Right lobe of liver (tissue), 6 donors: ENCODE measurements around the gene MX2. TPM values are rescaled to one million over a fixed set of nuclear protein-coding genes. Genes with fewer than 3 reads are reported as not detected.

Experiments
- ATAC-seq, 4 donors: fragments of 200-7000 bp; cut with Tn5 transposase; one replicate each; pipeline ENCODE4 v1.9.1; 2020; ENCODE audit warnings: mild to moderate bottlenecking in 4 of 4, moderate library complexity in 4 of 4
- DNase-seq, 3 donors: peaks; one replicate each; pipeline ENCODE4 v3.0.0-alpha.2; 2020
- H3K27ac ChIP-seq, 3 donors: fragments of 200-600 bp; one replicate each; pipeline ENCODE4 v1.8.0; 2022
- H3K27me3 ChIP-seq, 2 donors: fragments of 200-600 bp; one replicate each; pipeline ENCODE4 v1.8.0; 2022
- H3K36me3 ChIP-seq, 4 donors: fragments of 200-600 bp; sonication (generic) in 1 of 4; one replicate each; pipeline versions ENCODE4 v1.5.1 to v1.8.0; 2017 to 2022; ENCODE audit warnings: control low read depth in 1 of 4
- H3K4me1 ChIP-seq, 4 donors: fragments of 200-600 bp; sonication (generic) in 1 of 4; one replicate each; pipeline versions ENCODE4 v1.5.1 to v1.8.0; 2017 to 2022; ENCODE audit warnings: control low read depth in 1 of 4
- H3K4me3 ChIP-seq, 3 donors: fragments of 200-600 bp; one replicate each; pipeline ENCODE4 v1.8.0; 2022
- H3K9me3 ChIP-seq, 4 donors: fragments of 200-600 bp; sonication (generic) in 1 of 4; one replicate each; pipeline versions ENCODE4 v1.5.1 to v1.8.0; 2017 to 2022; ENCODE audit warnings: control low read depth in 1 of 4
- CTCF ChIP-seq, 4 donors: fragments of 200-600 bp in 3 of 4; fragments of 450-650 bp in 1 of 4; IDR thresholded peaks; one replicate each; pipeline versions ENCODE4 v1.5.1 to v1.8.0; 2016 to 2022; ENCODE audit warnings: antibody characterized with exemption in 4 of 4, mild to moderate bottlenecking in 2 of 4
- POLR2A ChIP-seq: fragments of 450-650 bp; IDR thresholded peaks from one replicate; pipeline ENCODE4 v1.6.1; 2017; ENCODE audit warnings: antibody characterized with exemption, mild to moderate bottlenecking
- WGBS: methylation state at CpG from one replicate; pipeline ENCODE4 v1.1.6; 2018; ENCODE audit warnings: low coverage, low lambda C conversion rate; ENCODE audit not compliant: insufficient coverage; ENCODE audit errors: missing lambda C conversion rate; 5-methylcytosine and 5-hydroxymethylcytosine counted together
- intact Hi-C, 2 donors: fragments of 100-400 bp; cut with DNase I; formaldehyde crosslinking; loops; one replicate each; pipeline versions ENCODE4 v1.11.2 to v1.14.1; 2022
- total RNA-seq, 6 experiments: library from RNA; depleted of rRNA in 2 of 6; stranded (reverse); fragments of >200 nt in 2 of 6; fragmentation: NEBNext Ultra II Directional in 3 of 6; extraction: Animal tissue kit (Norgen Biotek cat#: 25700) in 3 of 6; gene quantifications; one replicate each; pipeline versions ENCODE4 v1.1.0 to v1.2.4, GENCODE V29; 2016 to 2023
- donor health status: DM: no; HTN: yes; CAD: no.
- donor health status: DM: no; HTN: no; CAD: no.
- donor health status: DM: no; HTN: no; CAD: no.
- donor health status: DM: no; HTN: yes; CAD: no.
- donor health status: DM: no; HTN: yes; CAD: no.

Gene MX2
- total RNA-seq, 6 experiments from 2014 or later, result 0.49 to 1.9 (median 1.5) TPM

- 64% methylated on average over 16 of the region's 16 CpGs for WGBS
- H3K9me3 ChIP-seq, result no peaks in the 10 kb centered on the region
- H3K36me3 ChIP-seq, result no peaks in the 10 kb centered on the region
- H3K27me3 ChIP-seq, result no peaks in the 10 kb centered on the region
- ATAC-seq (no peak), DNase-seq (no peak)
- peak overlapping the region in 2 of 3 donors; percentile 57 to 61 for H3K27ac ChIP-seq
- H3K4me1 ChIP-seq, result no peaks in the 10 kb centered on the region
- intact Hi-C loops, result no loop called here
- H3K4me3 ChIP-seq, result no peak overlapping the region
- TF ChIP-seq CTCF (IDR thresholded peaks at IDR 0.05) (no peak), POLR2A (no peak)
Measured at GRCh38 chr21:41362605-41363369, 960 bp downstream of the MX2 start.

DNA sequence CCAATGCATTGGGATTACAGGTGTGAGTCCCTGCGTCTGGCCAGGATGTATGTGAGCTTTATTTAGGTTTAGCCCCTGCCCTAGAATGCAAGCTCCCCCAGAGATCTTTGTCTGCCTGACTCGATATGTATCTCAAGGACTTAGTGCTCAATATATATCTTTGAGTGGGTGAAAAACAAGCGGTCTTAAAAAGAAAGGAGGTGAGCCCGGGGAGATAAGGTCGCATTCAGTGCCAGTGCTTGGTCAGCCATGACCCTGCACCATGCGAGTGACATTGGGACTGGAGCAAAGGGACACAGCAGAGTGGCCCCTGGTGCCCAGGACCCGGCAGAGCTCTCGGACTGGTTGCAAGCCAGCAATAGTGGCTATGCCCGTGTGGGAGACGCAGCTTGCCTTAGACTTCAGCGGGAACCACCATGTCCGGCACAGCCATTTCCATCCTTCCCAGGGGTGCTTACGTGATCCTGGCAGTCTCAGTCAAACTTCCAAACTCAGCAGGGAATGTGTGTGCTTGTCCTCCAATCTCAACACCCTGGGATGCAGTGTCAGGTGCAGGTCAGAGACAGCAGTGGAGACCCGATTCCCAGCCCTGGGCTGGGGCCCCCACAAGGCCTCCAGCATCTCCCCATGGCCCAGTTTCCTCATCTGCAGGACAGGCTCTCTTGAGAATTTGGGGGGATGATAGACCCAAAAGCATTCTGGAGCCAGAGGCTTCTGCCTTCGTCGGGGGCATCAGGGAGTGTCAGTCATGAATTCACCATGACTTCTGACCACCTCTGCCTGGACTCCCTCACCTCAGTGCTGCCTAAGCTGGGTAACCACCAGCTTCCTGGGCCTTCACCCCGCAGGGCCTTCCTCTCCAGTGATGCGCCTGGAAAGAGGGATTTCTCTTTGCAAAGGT is 1.8 kb downstream of the MX2 start:
- Histone ChIP-seq H3K27ac (no peak overlapping the region), H3K4me3 (no peak overlapping the region), H3K27me3 (no peaks in the 10 kb centered on the region), H3K36me3 (no peaks in the 10 kb centered on the region), H3K9me3 (no peaks in the 10 kb centered on the region), H3K4me1 (no peaks in the 10 kb centered on the region)
- ATAC-seq (no peak), DNase-seq (no peak)
- TF ChIP-seq POLR2A (no peak), CTCF (IDR thresholded peaks at IDR 0.05) (no peak)
- WGBS, result 86% methylated on average over 8 of the region's 18 CpGs
- intact Hi-C loops, result no loop called here

- intact Hi-C loops, result no loop called here
- no peak for ATAC-seq
- 60% methylated on average over 3 of the region's 6 CpGs for WGBS
- Histone ChIP-seq H3K4me3 (no peak overlapping the region), H3K4me1 (no peaks in the 10 kb centered on the region), H3K9me3 (no peaks in the 10 kb centered on the region), H3K36me3 (no peaks in the 10 kb centered on the region), H3K27ac (no peak overlapping the region), H3K27me3 (no peaks in the 10 kb centered on the region)
- DNase-seq, result no peak
- TF ChIP-seq CTCF (IDR thresholded peaks at IDR 0.05) (no peak), POLR2A (no peak)
Measured at GRCh38 chr21:41364308-41364707, 2.5 kb downstream of the MX2 start.

DNA sequence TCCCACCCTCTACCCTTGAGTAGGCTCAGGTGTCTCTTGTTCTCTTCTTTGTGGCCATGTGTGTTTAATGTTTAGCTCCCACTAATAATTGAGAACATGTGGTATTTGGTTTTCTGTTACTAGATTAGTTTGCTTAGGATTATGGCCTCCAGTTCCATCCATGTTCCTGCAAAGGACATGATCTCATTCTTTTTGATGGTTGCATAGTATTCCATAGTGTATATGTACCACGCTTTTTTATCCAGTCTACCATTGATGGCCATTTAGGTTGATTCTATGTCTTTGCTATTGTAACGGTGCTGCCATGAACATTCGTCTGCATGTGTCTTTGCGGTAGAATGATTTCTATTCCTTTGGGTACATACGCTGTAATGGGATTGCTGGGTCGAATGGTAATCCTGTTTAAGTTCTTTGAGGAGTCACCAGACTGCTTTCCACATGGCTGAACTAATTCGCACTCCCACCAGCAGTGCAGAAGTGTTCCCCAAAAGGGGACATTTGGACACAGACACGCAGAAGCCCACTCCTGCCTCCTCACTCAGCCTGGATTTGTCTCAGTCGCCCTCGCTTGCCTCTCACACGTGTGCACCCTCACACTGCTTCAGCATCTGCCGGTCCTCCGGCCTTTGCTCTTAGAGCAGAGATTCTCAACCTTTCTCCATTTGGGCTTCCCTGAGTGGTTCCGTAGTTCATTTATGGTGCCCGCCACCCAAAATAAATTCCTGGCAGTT is 3.7 kb downstream of the MX2 start:
- H3K9me3 ChIP-seq, result no peaks in the 10 kb centered on the region
- intact Hi-C loops, result no loop called here
- H3K27ac ChIP-seq, result no peak overlapping the region
- TF ChIP-seq POLR2A, result no peak
- no peak for TF ChIP-seq CTCF (IDR thresholded peaks at IDR 0.05)
- ATAC-seq (no peak), DNase-seq (no peak)
- no peaks in the 10 kb centered on the region for H3K36me3 ChIP-seq
- WGBS, result 92% methylated on average over 10 of the region's 15 CpGs
- no peaks in the 10 kb centered on the region for H3K27me3 ChIP-seq
- no peaks in the 10 kb centered on the region for H3K4me1 ChIP-seq
- no peak overlapping the region for H3K4me3 ChIP-seq
